Stomach (tissue), 9 donors: ENCODE data around the gene PIWIL1. TPM values are rescaled to one million over a fixed set of nuclear protein-coding genes. Genes with fewer than 3 reads are reported as not detected.

ENCODE experiments used
- DNase-seq, 2 donors: peaks; one replicate each; pipeline versions ENCODE4 v3.0.0 to v3.0.0-alpha.2; 2013 to 2019
- H3K27ac ChIP-seq, 5 donors: fragments of 200-600 bp in 4 of 5; sonication (generic) in 4 of 5; one replicate each; pipeline ENCODE4 v1.5.1; 2013 to 2019; ENCODE audit warnings: mild to moderate bottlenecking in 1 of 5, moderate library complexity in 1 of 5
- H3K27me3 ChIP-seq, 3 donors: fragments of 200-600 bp; sonication (generic); one replicate each; pipeline ENCODE4 v1.5.1; 2017 to 2019; ENCODE audit warnings: mixed run types in 1 of 3
- H3K36me3 ChIP-seq, 4 donors: fragments of 200-600 bp; sonication (generic); 1 replicate in 3 of 4; 2 replicates in 1 of 4; pipeline ENCODE4 v1.5.1; 2016 to 2019
- H3K4me1 ChIP-seq, 4 donors: fragments of 200-600 bp; sonication (generic); one replicate each; pipeline ENCODE4 v1.5.1; 2016 to 2019
- H3K4me3 ChIP-seq, 4 donors: fragments of 200-600 bp; sonication (generic) in 3 of 4; one replicate each; pipeline ENCODE4 v1.5.1; 2016 to 2019; ENCODE audit warnings: mild to moderate bottlenecking in 1 of 4
- H3K9me3 ChIP-seq, 4 donors: fragments of 200-600 bp; sonication (generic); one replicate each; pipeline ENCODE4 v1.5.1; 2016 to 2019
- EP300 ChIP-seq: sonication (generic); formaldehyde crosslinking; IDR thresholded peaks from one replicate; pipeline ENCODE4 v1.6.1; 2017; ENCODE audit warnings: antibody characterized with exemption
- POLR2A ChIP-seq, 4 donors: fragments of 450-650 bp; IDR thresholded peaks; one replicate each; pipeline ENCODE4 v1.6.1; 2016; ENCODE audit warnings: antibody characterized with exemption in 4 of 4, control low read depth in 2 of 4, mild to moderate bottlenecking in 1 of 4, moderate library complexity in 1 of 4
- POLR2AphosphoS5 ChIP-seq, 3 donors: sonication (generic); formaldehyde crosslinking; IDR thresholded peaks; one replicate each; pipeline ENCODE4 v1.6.1; 2016; ENCODE audit warnings: antibody characterized with exemption in 3 of 3
- WGBS, 5 donors: extraction: QIAGEN DNeasy Blood & Tissue Kit in 3 of 5; methylation state at CpG; one replicate each; pipeline versions ENCODE4 v1.1.5 to v1.1.7; 2013 to 2018; 5-methylcytosine and 5-hydroxymethylcytosine counted together
- intact Hi-C: fragments of 100-400 bp; cut with DNase I; formaldehyde crosslinking; loops from one replicate; pipeline ENCODE4 v1.15.1; 2023; ENCODE audit warnings: low total_unique reads
- polyA plus RNA-seq, 3 donors: library from polyadenylated mRNA; stranded (reverse); fragments of 200-250 nt; gene quantifications; one replicate each; pipeline ENCODE4 v1.2.3, GENCODE V29; 2013
- total RNA-seq, 5 donors: library from RNA; depleted of rRNA; stranded (reverse); fragments of >200 nt; gene quantifications; one replicate each; pipeline versions ENCODE4 v1.1.0 to v1.2.3, GENCODE V29; 2014 to 2016
- TF ChIP-seq, protein P1 (sequence below), 7 experiments: fragments of 450-650 bp in 4 of 7; fragments of 200-600 bp in 3 of 7; sonication (generic) in 3 of 7; IDR thresholded peaks; one replicate each; pipeline ENCODE4 v1.5.1; 2016 to 2019; ENCODE audit warnings: antibody characterized with exemption in 7 of 7, control low read depth in 2 of 7, mild to moderate bottlenecking in 1 of 7
- donor health status: healthy with polysubstance abuse.
- donor health status: Bipolar disorder and iron deficiency.
- donor health status: healthy.

PIWIL1 gene
- total and polyA plus RNA-seq, 8 donors: not detected

DNA sequence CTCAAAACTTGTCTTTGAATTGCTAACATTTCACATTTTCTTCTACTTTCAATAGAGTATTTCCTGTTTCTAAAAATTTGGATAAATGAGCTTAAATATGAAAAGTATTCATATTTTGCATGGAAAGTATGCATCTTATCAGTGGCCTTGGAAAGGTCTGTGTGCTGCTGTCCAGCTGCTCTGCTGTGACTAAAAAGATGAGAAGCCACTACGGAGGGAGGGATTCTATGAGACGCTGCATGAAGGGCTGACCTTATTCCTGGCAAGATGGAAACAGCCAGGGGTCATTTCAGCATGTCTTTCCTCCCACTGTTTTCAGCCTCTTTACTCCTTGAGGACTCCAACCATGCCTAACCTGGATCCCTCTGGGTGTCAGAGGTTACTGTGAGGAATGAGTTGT lies 13.0 kb downstream of the PIWIL1 start:
- Histone ChIP-seq H3K36me3 (no peaks in the 10 kb centered on the region), H3K4me3 (no peak overlapping the region), H3K27me3 (peaks cover 0 to 70% (median 0%) of the 10 kb centered on the region in 3 donors), H3K27ac (no peak overlapping the region), H3K9me3 (no peaks in the 10 kb centered on the region), H3K4me1 (no peaks in the 10 kb centered on the region)
- no peak for DNase-seq
- 60 to 77% (median 68%) methylated on average over 2 of the region's 2 CpGs for WGBS, 5 donors
- TF ChIP-seq POLR2A (IDR thresholded peaks at IDR 0.05) (no peak), EP300 (no peak), POLR2AphosphoS5 (IDR thresholded peaks at IDR 0.05) (no peak)
- TF ChIP-seq, protein P1, sequence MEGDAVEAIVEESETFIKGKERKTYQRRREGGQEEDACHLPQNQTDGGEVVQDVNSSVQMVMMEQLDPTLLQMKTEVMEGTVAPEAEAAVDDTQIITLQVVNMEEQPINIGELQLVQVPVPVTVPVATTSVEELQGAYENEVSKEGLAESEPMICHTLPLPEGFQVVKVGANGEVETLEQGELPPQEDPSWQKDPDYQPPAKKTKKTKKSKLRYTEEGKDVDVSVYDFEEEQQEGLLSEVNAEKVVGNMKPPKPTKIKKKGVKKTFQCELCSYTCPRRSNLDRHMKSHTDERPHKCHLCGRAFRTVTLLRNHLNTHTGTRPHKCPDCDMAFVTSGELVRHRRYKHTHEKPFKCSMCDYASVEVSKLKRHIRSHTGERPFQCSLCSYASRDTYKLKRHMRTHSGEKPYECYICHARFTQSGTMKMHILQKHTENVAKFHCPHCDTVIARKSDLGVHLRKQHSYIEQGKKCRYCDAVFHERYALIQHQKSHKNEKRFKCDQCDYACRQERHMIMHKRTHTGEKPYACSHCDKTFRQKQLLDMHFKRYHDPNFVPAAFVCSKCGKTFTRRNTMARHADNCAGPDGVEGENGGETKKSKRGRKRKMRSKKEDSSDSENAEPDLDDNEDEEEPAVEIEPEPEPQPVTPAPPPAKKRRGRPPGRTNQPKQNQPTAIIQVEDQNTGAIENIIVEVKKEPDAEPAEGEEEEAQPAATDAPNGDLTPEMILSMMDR (IDR thresholded peaks at IDR 0.05): no peak
- intact Hi-C loops: no loop called here

DNA sequence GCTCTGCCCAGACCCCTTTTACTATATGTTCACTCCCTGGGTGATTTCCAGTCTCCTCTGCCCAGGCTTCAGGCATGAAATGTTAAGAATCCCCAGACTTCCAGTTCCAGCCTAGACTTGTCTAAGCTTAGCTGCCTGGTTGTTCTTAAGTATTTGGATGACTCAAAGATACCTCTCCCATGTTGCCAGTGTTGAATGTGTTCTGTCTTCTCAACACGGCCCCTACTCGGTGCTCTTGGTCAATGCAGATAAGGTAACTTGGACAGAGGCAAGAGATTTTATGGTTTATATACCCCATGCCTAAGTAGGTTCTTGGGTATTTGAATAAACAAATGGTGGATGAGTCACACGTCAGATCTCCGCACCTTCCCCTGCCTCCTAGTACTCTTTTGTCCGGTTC lies 13.6 kb downstream of the PIWIL1 start:
- DNase-seq: no peak
- WGBS, 5 donors: 27 to 48% (median 39%) methylated on average over 5 of the region's 5 CpGs
- H3K36me3 ChIP-seq: no peaks in the 10 kb centered on the region
- H3K4me1 ChIP-seq: no peaks in the 10 kb centered on the region
- TF ChIP-seq, protein P1 (IDR thresholded peaks at IDR 0.05): no peak
- TF ChIP-seq EP300 (no peak), POLR2AphosphoS5 (IDR thresholded peaks at IDR 0.05) (no peak), POLR2A (IDR thresholded peaks at IDR 0.05) (no peak)
- H3K4me3 ChIP-seq: no peak overlapping the region
- intact Hi-C loops: no loop called here
- peaks cover 0 to 70% (median 0%) of the 10 kb centered on the region in 3 donors for H3K27me3 ChIP-seq
- H3K27ac ChIP-seq: no peak overlapping the region
- H3K9me3 ChIP-seq: no peaks in the 10 kb centered on the region

DNA sequence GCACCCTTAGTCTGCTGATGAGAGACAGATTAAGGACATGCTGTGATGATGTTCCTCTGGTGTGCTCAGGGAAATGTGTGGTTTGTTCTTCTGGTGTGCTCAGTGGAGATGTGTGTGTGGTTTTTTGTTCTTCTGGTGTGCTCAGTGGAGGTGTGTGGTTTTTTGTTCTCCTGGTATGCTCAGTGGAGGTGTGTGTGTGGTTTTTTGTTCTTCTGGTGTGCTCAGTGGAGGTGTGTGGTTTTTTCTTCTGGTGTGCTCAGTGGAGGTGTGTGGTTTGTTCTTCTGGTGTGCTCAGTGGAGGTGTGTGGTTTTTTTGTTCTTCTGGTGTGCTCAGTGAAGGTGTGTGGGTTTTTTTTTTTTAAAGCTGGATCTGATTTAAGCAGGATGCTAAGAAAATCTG lies 15.4 kb downstream of the PIWIL1 start:
- no peak overlapping the region for H3K27ac ChIP-seq
- H3K4me3 ChIP-seq: no peak overlapping the region
- no peak for DNase-seq
- no peaks in the 10 kb centered on the region for H3K4me1 ChIP-seq
- no peaks in the 10 kb centered on the region for H3K36me3 ChIP-seq
- intact Hi-C loops: no loop called here
- TF ChIP-seq POLR2AphosphoS5 (IDR thresholded peaks at IDR 0.05): no peak
- no peak for TF ChIP-seq EP300
- TF ChIP-seq, protein P1 (IDR thresholded peaks at IDR 0.05): no peak
- TF ChIP-seq POLR2A (IDR thresholded peaks at IDR 0.05): no peak
- H3K27me3 ChIP-seq: peaks cover 0 to 82% (median 0%) of the 10 kb centered on the region in 3 donors
- H3K9me3 ChIP-seq: no peaks in the 10 kb centered on the region

DNA sequence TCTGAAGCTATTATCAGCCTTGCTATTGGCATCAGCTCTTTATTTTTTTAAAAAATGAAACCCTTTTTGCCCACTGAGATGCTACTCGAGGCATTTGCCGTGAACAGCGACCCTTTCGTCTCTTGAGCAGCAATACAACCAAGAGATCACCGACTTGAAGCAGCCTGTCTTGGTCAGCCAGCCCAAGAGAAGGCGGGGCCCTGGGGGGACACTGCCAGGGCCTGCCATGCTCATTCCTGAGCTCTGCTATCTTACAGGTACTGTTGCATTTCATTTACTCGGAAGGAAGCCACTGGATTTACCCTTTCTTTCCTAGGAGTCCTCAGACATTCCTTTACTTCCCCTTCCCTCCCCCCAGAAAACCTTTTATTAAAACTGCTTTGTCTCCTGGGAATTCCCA lies 16.7 kb downstream of the PIWIL1 start:
- H3K27ac ChIP-seq: no peak overlapping the region
- H3K4me3 ChIP-seq: no peak overlapping the region
- H3K4me1 ChIP-seq: no peaks in the 10 kb centered on the region
- H3K27me3 ChIP-seq: peaks cover 0 to 80% (median 0%) of the 10 kb centered on the region in 3 donors
- TF ChIP-seq EP300: no peak
- no peak for TF ChIP-seq POLR2A (IDR thresholded peaks at IDR 0.05)
- TF ChIP-seq, protein P1 (IDR thresholded peaks at IDR 0.05): no peak
- TF ChIP-seq POLR2AphosphoS5 (IDR thresholded peaks at IDR 0.05): no peak
- no peaks in the 10 kb centered on the region for H3K36me3 ChIP-seq
- no peaks in the 10 kb centered on the region for H3K9me3 ChIP-seq
- DNase-seq: no peak
- intact Hi-C loops: no loop called here
- WGBS, 5 donors: 63 to 78% (median 72%) methylated on average over 7 of the region's 7 CpGs
